Breast epithelium (tissue), 3 donors: Measurements from ENCODE around the gene MC1R.

Source experiments
- CTCF ChIP-seq, 3 donors: fragments of 450-650 bp; IDR thresholded peaks; one replicate each; pipeline ENCODE4 v1.5.1; 2016 to 2017; ENCODE audit warnings: antibody characterized with exemption in 3 of 3, mild to moderate bottlenecking in 3 of 3, moderate library complexity in 3 of 3
- POLR2A ChIP-seq: fragments of 450-650 bp; IDR thresholded peaks from one replicate; pipeline ENCODE4 v1.6.1; 2016; ENCODE audit warnings: antibody characterized with exemption, mild to moderate bottlenecking, moderate library complexity
- POLR2AphosphoS5 ChIP-seq, 3 donors: sonication (generic); formaldehyde crosslinking; IDR thresholded peaks; one replicate each; pipeline ENCODE4 v1.6.1; 2017; ENCODE audit warnings: antibody characterized with exemption in 3 of 3

- TF ChIP-seq CTCF (IDR thresholded peaks at IDR 0.05) (no peak), POLR2A (no peak), POLR2AphosphoS5 (IDR thresholded peaks at IDR 0.05) (no peak)
Observed at GRCh38 chr16:89969741-89970410, 51.2 kb downstream of the MC1R start.
